ENCODE measurements around the gene SAG.

SAG gene

GRCh38 chr2:233307565-233307964, at the start of gene SAG:
SAG (plus strand) TSS chr2:233307816; CDS start chr2:233309190, 1,374 bp downstream.
- DNase-seq, result no peak

- DNase-seq, result no peak
Measured at GRCh38 chr2:233258211-233258610, 49.4 kb upstream of the SAG start.

GRCh38 chr2:233259730-233260129, 47.9 kb upstream of the SAG start:
- no peak for DNase-seq

- DNase-seq, result no peak
Measured at GRCh38 chr2:233260661-233261060, 47.0 kb upstream of the SAG start.

GRCh38 chr2:233261819-233262555, 45.6 kb upstream of the SAG start:
- DNase-seq, result no peak

- DNase-seq, result no peak
Measured at GRCh38 chr2:233262562-233262961, 45.1 kb upstream of the SAG start.

- no peak for DNase-seq
Measured at GRCh38 chr2:233263045-233263570, 44.5 kb upstream of the SAG start.

GRCh38 chr2:233264667-233265066, 42.9 kb upstream of the SAG start:
- DNase-seq, result no peak

- no peak for DNase-seq
Measured at GRCh38 chr2:233265899-233266431, 41.7 kb upstream of the SAG start.

- DNase-seq, result no peak
Measured at GRCh38 chr2:233266481-233266880, 41.1 kb upstream of the SAG start.

GRCh38 chr2:233267516-233268245, 39.9 kb upstream of the SAG start:
- no peak for DNase-seq

- no peak for DNase-seq
Measured at GRCh38 chr2:233270366-233270765, 37.2 kb upstream of the SAG start.

GRCh38 chr2:233270951-233271350, 36.7 kb upstream of the SAG start:
- DNase-seq, result no peak

- DNase-seq, result no peak
Measured at GRCh38 chr2:233271693-233272092, 35.9 kb upstream of the SAG start.

GRCh38 chr2:233273120-233273519, 34.5 kb upstream of the SAG start:
- no peak for DNase-seq

GRCh38 chr2:233275223-233275622, 32.4 kb upstream of the SAG start:
- DNase-seq, result no peak

GRCh38 chr2:233278921-233279320, 28.7 kb upstream of the SAG start:
- DNase-seq, result no peak

GRCh38 chr2:233280114-233280693, 27.4 kb upstream of the SAG start:
- no peak for DNase-seq

GRCh38 chr2:233281553-233281952, 26.1 kb upstream of the SAG start:
- no peak for DNase-seq

GRCh38 chr2:233281992-233282603, 25.5 kb upstream of the SAG start:
- DNase-seq, result no peak

GRCh38 chr2:233285921-233286320, 21.7 kb upstream of the SAG start:
- no peak for DNase-seq

- no peak for DNase-seq
Measured at GRCh38 chr2:233287871-233288270, 19.7 kb upstream of the SAG start.

GRCh38 chr2:233288663-233289062, 19.0 kb upstream of the SAG start:
- DNase-seq, result no peak
